Measurements from ENCODE around the gene CPT1A.

Gene CPT1A

DNA sequence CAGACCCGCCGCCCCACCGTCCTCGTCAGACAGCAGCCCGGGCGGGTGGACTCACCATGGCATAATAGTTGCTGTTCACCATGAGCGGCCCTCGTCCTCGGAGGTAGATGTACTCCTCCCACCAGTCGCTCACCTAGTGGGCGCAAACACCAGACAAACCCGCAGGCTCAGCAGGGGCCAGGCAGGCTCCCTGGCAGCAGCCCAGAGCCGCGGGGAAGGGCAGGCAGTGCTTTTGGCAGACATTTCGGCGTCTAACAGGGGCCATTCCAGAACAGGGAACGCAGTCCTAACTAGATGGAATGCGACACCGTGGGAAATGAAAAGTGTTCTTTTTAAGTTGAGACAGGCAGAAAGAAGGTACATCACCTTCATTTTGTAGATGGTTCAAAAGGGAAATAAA is 44.9 kb downstream of the CPT1A start:
- DNase-seq (ENCODE audit: low spot score): no peak

DNA sequence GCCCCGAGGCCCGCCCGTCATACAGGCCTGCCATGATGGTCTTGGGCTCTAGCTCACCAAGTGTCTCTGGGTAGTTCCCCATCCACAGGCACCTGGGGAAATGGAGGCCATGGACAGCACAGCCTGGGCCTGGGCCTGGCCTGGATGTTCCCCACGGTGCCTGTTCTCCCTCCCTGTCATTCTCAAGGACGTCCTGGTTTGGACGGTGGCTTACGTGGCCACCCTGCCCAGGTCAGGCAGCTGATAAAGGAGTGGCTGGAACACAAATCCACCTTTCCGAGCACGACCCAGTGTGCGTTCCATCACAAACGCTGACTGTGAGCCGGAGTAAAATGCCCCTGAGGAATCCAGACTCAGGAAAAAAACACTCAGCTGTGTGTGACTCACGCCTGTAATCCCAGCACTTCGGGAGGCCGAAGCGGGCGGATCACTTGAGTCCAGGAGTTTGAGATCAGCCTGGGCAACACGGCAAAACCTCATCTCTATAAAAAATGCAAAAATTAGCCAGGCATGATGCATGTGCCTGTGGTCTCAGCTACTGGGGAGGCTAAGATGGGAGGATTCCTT is 49.2 kb downstream of the CPT1A start:
- DNase-seq (ENCODE audit: low spot score): no peak

DNA sequence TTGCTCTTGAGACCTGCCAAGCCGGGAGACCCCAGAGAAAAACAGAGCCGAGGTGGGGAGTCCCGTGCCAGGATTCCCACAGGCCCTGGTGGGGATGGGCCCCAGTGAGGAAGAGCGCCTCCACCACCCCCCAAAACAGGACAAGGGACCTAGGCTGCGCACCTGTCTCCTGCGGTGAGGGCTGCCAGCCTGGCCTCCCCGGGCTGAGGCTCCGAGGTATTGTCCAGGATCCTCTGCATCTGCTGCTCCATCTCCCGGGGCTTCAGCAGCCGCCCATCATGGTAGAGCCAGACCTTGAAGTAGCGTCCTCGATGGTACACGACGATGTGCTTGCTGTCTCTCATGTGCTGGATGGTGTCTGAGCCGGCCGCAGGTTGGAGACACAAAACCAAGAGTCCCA is 57.1 kb downstream of the CPT1A start:
- DNase-seq (ENCODE audit: low spot score): no peak

DNA sequence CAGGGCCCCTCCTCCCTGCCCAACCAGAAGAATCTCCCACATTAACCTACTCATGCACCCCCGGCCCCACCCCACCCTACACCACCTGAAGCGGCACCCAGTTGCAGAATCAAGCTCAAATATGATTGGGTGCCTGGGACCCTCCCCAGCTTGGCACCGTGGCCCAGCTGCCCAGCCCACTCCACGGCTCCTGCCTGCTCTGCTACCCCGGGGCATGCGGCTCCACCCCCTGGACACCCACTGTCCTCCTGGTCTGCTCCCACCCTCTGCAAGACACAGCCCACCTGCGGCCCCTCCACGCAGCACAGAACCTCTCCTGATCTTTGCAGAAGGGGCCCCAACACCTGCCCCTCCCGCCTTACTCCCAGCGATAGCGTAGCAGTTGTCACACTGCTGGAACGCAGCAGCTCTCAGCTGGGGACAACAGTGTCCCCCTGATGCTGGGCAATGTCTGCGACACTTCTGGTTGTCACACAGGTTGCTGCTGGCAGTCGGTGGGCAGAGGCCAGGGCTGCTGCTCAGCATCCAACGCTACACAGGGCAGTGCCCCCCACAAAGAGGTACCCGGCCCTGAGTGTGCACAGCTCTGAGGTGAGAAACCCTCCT is 58.4 kb downstream of the CPT1A start:
- DNase-seq (ENCODE audit: low spot score): no peak

DNA sequence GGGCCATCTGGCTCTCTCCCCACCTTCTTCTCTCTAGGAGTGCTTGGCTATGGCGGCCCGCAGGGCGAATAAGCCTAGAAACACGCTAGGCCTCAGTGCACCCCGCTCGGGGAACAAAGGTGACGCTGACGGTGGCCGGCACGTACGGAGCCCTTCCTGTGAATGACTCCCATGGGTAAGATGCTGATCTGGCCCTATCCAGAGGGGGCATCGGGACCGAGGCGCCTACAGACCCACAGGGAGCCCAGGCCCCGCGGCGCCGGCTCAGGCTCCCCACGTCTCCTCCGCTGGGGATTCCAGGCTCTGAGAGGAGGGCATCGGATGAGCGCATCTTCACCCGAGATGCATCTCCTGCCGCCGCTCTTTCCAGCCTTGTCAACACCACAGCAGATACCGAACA is 59.0 kb downstream of the CPT1A start:
- DNase-seq (ENCODE audit: low spot score): no peak

GRCh38 chr11:68780829-68781228 is 60.9 kb downstream of the CPT1A start:
- no peak for DNase-seq (ENCODE audit: low spot score)

DNA sequence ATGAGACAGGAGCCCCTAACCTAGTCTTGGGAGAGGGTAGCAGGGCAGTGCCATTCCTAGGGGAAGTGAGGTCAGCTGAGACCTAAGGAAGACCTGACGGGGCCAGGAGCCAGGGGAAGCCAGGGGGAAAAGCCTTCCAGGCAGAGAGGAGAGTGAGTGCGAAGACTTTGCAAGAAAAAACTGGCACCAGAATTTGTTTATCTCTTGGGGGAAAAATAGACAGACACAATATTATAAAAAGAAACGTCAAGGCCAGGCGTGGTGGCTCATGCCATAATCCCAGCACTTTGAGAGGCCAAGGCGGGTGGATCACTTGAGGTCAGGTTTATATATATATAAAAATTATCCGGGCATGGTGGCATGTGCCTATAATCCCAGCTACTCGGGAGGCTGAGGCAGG is 63.5 kb downstream of the CPT1A start:
- no peak for DNase-seq (ENCODE audit: low spot score)

DNA sequence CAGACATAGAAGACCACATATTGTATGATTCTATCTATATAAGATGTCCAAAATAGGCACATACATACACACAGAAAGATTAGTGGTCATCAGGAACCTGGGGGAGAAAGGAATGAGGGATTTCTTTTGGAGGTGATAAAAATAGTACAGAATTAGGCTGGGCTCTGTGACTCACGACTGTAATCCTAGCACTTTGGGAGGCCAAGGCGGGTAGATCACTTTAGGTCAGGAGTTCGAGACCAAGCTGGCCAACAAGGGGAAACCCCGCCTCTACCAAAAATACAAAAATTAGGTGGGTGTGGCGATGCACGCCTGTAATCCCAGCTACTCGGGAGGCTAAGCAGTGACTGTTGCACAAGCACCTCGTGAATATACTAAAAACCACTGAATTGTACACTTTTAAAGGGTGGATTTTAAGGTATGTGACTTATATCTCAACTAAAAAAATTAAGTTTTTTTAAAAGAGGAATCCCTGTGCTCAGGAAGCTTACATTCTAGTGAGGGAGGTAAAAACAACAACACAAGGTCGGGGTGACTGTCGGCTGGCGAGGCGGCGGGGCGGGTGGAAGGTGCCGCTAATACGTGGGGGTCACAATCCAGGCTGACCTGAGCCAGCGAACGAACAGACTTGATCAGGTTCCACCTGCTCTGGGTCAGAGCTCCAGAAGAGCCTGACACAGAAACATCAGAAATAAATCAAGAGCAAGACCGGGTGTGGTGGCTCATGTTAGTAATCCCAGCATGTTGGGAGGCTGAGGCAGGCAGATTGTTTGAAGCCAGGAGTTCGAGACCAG is 65.1 kb downstream of the CPT1A start:
- DNase-seq (ENCODE audit: low spot score): no peak

DNA sequence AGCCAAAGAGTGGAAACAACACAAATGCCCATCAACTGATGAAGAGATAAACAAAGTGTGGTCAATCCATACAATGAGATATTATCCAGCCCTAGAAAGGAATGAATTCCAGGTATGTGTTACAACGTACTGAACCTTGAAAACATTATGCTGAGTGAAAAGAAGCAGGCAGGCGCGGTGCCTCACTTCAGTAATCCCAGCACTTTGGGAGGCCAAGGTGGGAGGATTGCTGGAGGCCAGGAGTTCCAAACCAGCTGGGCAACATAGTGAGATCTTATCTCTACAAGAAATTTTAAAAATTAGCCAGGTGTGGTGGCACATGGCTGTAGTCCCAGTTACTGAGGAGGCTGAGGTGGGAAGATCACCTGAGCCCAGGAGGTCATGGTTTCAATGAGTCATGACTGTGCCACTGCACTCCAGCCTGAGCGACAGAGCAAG is 65.7 kb downstream of the CPT1A start:
- no peak for DNase-seq (ENCODE audit: low spot score)

DNA sequence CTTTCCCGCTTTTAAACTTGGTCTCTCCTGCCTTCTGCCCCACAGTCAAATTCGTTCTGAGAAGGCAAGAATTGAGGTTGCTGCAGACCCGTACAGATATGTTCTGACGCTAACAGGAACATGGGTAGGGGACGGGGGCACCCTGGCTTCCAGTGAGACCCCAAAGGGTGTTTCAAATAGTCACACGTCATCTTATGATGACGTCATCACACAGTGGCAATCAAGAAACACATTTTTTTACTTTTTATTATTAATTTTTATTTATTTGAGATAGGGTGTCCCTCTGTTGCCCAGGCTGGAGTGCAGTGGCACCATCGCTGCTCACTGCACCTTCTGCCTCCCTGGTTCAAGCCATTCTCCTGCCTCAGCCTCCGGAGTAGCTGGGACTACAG is 67.5 kb downstream of the CPT1A start:
- no peak for DNase-seq (ENCODE audit: low spot score)

GRCh38 chr11:68773521-68774193 is 68.1 kb downstream of the CPT1A start:
- no peak for DNase-seq (ENCODE audit: low spot score)

- no peak for DNase-seq (ENCODE audit: low spot score)
These were observed 68.8 kb downstream of the CPT1A start for GRCh38 chr11:68772936-68773335.

GRCh38 chr11:68770781-68771180 is 70.9 kb downstream of the CPT1A start:
- no peak for DNase-seq (ENCODE audit: low spot score)

GRCh38 chr11:68767672-68768071 is 74.0 kb downstream of the CPT1A start:
- DNase-seq (ENCODE audit: low spot score): no peak

- no peak for DNase-seq (ENCODE audit: low spot score)
These were observed 74.9 kb downstream of the CPT1A start for GRCh38 chr11:68766786-68767185.

DNA sequence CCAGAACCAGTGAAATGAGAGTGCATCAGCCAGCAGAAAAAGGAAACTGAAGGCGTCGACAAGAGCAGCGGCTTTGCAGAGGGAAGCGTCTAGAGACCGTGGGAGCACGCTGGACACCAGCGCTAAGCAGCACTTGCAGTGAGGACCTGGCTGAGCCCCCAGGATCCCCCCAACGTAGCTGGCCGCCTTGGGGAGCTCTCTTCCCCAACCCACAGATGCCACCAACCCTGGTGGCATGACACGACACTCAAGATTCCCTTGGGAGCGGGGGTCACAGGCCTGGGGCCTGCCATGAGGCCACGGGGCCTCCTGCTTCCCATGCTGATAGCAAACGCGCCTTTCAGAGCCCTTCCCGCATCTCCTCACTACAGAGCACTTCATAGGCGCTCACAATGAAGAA is 77.0 kb downstream of the CPT1A start:
- no peak for DNase-seq (ENCODE audit: low spot score)

DNA sequence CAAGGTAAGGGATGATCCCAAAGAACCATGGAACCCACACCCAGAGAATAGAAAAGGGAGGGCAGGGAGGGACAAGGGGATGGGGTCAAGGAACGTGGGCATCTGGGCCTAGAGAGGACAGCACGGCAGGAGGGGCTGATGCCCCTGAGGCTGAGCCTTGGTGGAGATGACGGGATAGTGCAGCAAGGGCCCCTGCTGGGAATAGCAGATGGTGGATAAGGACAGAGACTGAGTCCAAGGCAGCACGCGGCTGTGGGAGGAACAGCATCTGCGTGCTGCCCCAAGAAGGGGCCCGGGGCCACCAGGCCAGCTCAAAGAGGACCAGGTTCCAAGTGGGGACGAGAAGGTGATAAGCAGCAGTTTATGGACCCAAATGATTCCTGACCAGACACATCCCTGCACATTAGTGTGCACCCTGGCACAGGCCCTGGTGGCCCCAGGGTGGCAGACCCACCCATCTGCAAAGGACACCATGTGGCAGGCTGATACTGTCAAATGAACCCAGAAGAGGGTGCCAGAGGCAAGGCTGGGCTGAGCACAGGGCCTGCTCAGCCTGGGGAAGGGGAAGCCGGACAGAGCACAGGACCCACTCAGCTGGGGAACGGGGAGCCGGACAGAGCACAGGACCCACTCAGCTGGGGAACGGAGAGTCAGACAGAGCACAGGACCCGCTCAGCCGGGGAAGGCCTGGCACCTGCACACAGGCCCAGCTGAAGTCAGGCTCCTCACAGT is 77.6 kb downstream of the CPT1A start:
- no peak for DNase-seq (ENCODE audit: low spot score)

DNA sequence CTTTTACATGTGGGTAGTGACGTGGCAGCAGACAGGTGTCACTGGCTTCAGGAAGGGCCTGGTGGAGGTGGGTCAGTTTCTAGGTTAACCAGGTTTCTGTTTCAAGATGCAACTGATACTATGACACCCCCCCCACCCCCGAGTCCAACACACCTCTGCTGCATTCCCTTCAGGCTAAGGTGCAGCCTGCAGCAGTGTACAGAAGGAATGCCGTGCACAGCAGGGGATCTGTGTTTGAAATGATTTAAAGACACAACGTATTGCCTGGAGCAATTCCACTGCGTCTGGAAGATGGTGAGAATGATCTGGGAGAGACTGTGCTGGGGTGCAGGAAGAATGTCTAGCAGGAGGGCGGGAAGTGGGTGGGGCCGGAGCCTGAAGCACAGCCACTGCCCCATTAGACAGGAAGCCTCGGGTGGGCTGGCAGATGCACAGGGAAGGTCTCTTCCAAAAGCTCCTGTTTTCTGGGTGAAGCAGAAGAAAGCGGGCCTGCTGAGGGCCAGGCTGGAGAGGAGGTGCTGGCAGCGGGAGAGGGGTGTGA is 78.5 kb downstream of the CPT1A start:
- DNase-seq (ENCODE audit: low spot score): no peak

- no peak for DNase-seq (ENCODE audit: low spot score)
These were observed 79.2 kb downstream of the CPT1A start for GRCh38 chr11:68762481-68762880.

GRCh38 chr11:68761801-68762200 is 79.9 kb downstream of the CPT1A start:
- DNase-seq (ENCODE audit: low spot score): no peak

GRCh38 chr11:68759991-68760390 is 81.7 kb downstream of the CPT1A start:
- no peak for DNase-seq (ENCODE audit: low spot score)

DNA sequence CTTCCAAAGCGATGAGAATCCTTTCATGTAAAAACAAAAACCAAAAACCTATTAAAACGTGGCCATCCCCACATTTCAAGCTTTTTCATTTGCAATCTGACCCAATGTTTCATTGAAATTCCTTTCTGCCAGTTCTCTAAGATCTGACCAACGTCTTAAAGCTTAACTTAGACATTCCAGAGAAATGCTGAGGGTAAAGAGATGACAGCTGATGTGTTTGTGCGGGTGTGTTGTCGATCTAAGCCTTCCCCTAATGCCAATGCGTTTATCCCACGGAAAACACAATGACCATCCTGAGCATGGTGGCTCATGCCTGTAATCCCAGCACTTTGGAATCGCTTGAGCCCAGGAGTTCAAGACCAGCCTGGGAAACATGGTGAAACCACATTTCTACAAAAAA is 84.0 kb downstream of the CPT1A start:
- no peak for DNase-seq (ENCODE audit: low spot score)

Measured in SW480 (cell line).